H1 (cell line): Measurements from ENCODE around the gene PRLH. TPM values are rescaled to one million over a fixed set of nuclear protein-coding genes. Genes with fewer than 3 reads are reported as not detected.

Experiments
- CTCF ChIA-PET: fragments of 300-600 bp; sonication (Branson Sonifier 250); formaldehyde crosslinking; loops from one replicate; lab custom pipeline; 2021; ENCODE audit not compliant: partially characterized antibody; lab: Charles Lee
- POLR2A ChIA-PET: fragments of 300-600 bp; sonication (Branson Sonifier 250); formaldehyde crosslinking; loops from one replicate; lab custom pipeline; 2021; ENCODE audit warnings: inconsistent platforms; ENCODE audit not compliant: partially characterized antibody; lab: Charles Lee
- DNase-seq, 2 experiments: peaks; one replicate each; pipeline versions ENCODE4 v3.0.0 to v3.0.0-alpha.2; 2010 to 2022; ENCODE audit warnings: low spot score in 2 of 2, low read depth in 1 of 2, mixed read lengths in 1 of 2
- FAIRE-seq: peaks from 2 replicates; lab custom pipeline; 2011; peaks lifted over from hg19 to GRCh38; lab: Jason Lieb, UNC
- H2AFZ ChIP-seq: 2 replicates; pipeline ENCODE4 v1.8.1; 2012; ENCODE audit warnings: low read length, inconsistent platforms
- H2AK5ac ChIP-seq: 2 replicates; pipeline ENCODE4 v1.6.1; 2013; ENCODE audit warnings: low read depth, low read length
- H2BK120ac ChIP-seq: replicated peaks from 2 replicates; pipeline ENCODE3; 2013; ENCODE audit warnings: low read depth, low read length, inconsistent platforms
- H2BK12ac ChIP-seq: 2 replicates; pipeline ENCODE4 v1.6.1; 2013; ENCODE audit warnings: low read depth, low read length
- H2BK15ac ChIP-seq: 2 replicates; pipeline ENCODE4 v1.6.1; 2013; ENCODE audit warnings: low read length
- H2BK20ac ChIP-seq: 2 replicates; pipeline ENCODE4 v1.6.1; 2013; ENCODE audit warnings: low read length
- H2BK5ac ChIP-seq: 2 replicates; pipeline ENCODE4 v1.6.1; 2013; ENCODE audit warnings: low read depth, low read length
- H3K14ac ChIP-seq: 2 replicates; pipeline ENCODE4 v1.6.1; 2013; ENCODE audit warnings: inconsistent platforms; ENCODE audit not compliant: insufficient read length
- H3K18ac ChIP-seq: 2 replicates; pipeline ENCODE4 v1.6.1; 2013; ENCODE audit warnings: low read length; ENCODE audit errors: extremely low read depth
- H3K23ac ChIP-seq: 2 replicates; pipeline ENCODE4 v1.6.1; 2013; ENCODE audit warnings: inconsistent platforms; ENCODE audit not compliant: insufficient read length
- H3K23me2 ChIP-seq: 2 replicates; pipeline ENCODE4 v1.6.1; 2013; ENCODE audit warnings: low read depth, low read length
- H3K27ac ChIP-seq: 2 replicates; pipeline ENCODE4 v1.6.1; 2011; ENCODE audit warnings: low read depth, low read length, inconsistent platforms
- H3K27me3 ChIP-seq, 4 experiments: replicated peaks in 1 of 4; 1 replicate in 1 of 4; 2 replicates in 3 of 4; pipeline versions ENCODE4 v1.6.1 to v1.8.1; 2011 to 2013; ENCODE audit warnings: low read length in 3 of 4, mild to moderate bottlenecking in 3 of 4, inconsistent platforms in 2 of 4, mixed read lengths in 2 of 4, moderate library complexity in 1 of 4; ENCODE audit not compliant: control insufficient read depth in 3 of 4, insufficient read depth in 3 of 4; ENCODE audit errors: extremely low read depth in 1 of 4
- H3K36me3 ChIP-seq, 4 experiments: 2 replicates each; pipeline versions ENCODE4 v1.6.1 to v1.8.1; 2011 to 2013; ENCODE audit warnings: mild to moderate bottlenecking in 4 of 4, low read length in 3 of 4, moderate library complexity in 2 of 4, control low read depth in 1 of 4, inconsistent platforms in 1 of 4; ENCODE audit not compliant: insufficient read depth in 4 of 4, control insufficient read depth in 2 of 4
- H3K4ac ChIP-seq: replicated peaks from 2 replicates; pipeline ENCODE3; 2013; ENCODE audit warnings: low read length, low read depth, mixed read lengths, inconsistent platforms; ENCODE audit not compliant: insufficient read length
- H3K4me1 ChIP-seq, 4 experiments: replicated peaks in 1 of 4; 1 replicate in 1 of 4; 2 replicates in 3 of 4; pipeline versions ENCODE4 v1.6.1 to v1.8.1; 2011 to 2013; ENCODE audit warnings: low read length in 3 of 4, inconsistent platforms in 2 of 4, mixed read lengths in 1 of 4; ENCODE audit not compliant: insufficient read depth in 4 of 4, control insufficient read depth in 3 of 4
- H3K4me2 ChIP-seq, 2 experiments: 2 replicates each; pipeline versions ENCODE4 v1.6.1 to v1.8.1; 2011 to 2013; ENCODE audit warnings: low read depth in 2 of 2, low read length in 2 of 2, control low read depth in 1 of 2, inconsistent platforms in 1 of 2, mild to moderate bottlenecking in 1 of 2; ENCODE audit not compliant: insufficient read depth in 1 of 2
- H3K4me3 ChIP-seq, 4 experiments: fragments of 200-600, 300-600 bp in 1 of 4; sonication (generic), shearing (Covaris generic), sonication (Bioruptor Twin) in 1 of 4; 2 replicates each; pipeline versions ENCODE4 v1.5.1 to v1.8.1; 2011 to 2016; ENCODE audit warnings: low read length in 4 of 4, low read depth in 3 of 4, control low read depth in 2 of 4, inconsistent platforms in 2 of 4, mild to moderate bottlenecking in 2 of 4, mixed read lengths in 1 of 4, moderate library complexity in 1 of 4; ENCODE audit not compliant: insufficient read depth in 2 of 4; ENCODE audit errors: extremely low read depth in 1 of 4
- H3K56ac ChIP-seq: replicated peaks from 2 replicates; pipeline ENCODE3; 2013; ENCODE audit warnings: low read depth, mild to moderate bottlenecking, mixed read lengths, low read length, inconsistent platforms; ENCODE audit not compliant: insufficient read length
- H3K79me1 ChIP-seq: 2 replicates; pipeline ENCODE4 v1.6.1; 2013; ENCODE audit warnings: low read depth, low read length, control low read depth
- H3K79me2 ChIP-seq, 2 experiments: 2 replicates each; pipeline versions ENCODE4 v1.6.1 to v1.8.1; 2012 to 2013; ENCODE audit warnings: low read length in 2 of 2, mild to moderate bottlenecking in 2 of 2, inconsistent platforms in 1 of 2; ENCODE audit not compliant: insufficient read depth in 2 of 2, control insufficient read depth in 1 of 2
- H3K9ac ChIP-seq, 4 experiments: replicated peaks in 1 of 4; 1 replicate in 1 of 4; 2 replicates in 3 of 4; pipeline versions ENCODE4 v1.6.1 to v1.8.1; 2011 to 2013; ENCODE audit warnings: low read depth in 3 of 4, low read length in 3 of 4, control low read depth in 2 of 4, mild to moderate bottlenecking in 2 of 4, moderate library complexity in 2 of 4, inconsistent platforms in 1 of 4; ENCODE audit errors: extremely low read depth in 1 of 4
- H3K9me3 ChIP-seq, 2 experiments: 2 replicates each; pipeline versions ENCODE4 v1.6.1 to v1.8.1; 2012 to 2013; ENCODE audit warnings: mild to moderate bottlenecking in 2 of 2, moderate library complexity in 2 of 2, control low read depth in 1 of 2, inconsistent platforms in 1 of 2, low read depth in 1 of 2, low read length in 1 of 2, mixed read lengths in 1 of 2; ENCODE audit not compliant: insufficient read depth in 2 of 2
- H4K20me1 ChIP-seq, 2 experiments: replicated peaks in 1 of 2; 2 replicates each; pipeline versions ENCODE3 to v1.8.1; 2011 to 2013; ENCODE audit warnings: inconsistent platforms in 2 of 2, low read length in 2 of 2, mild to moderate bottlenecking in 1 of 2; ENCODE audit not compliant: insufficient read depth in 2 of 2, control insufficient read depth in 1 of 2
- H4K5ac ChIP-seq: 2 replicates; pipeline ENCODE4 v1.6.1; 2013; ENCODE audit warnings: low read length, low read depth, mixed read lengths, inconsistent platforms; ENCODE audit not compliant: insufficient read length
- H4K8ac ChIP-seq: 2 replicates; pipeline ENCODE4 v1.8.0; 2013; ENCODE audit warnings: mild to moderate bottlenecking, moderate library complexity, low read length, inconsistent platforms; ENCODE audit not compliant: insufficient read depth; ENCODE audit errors: extremely low read depth
- H4K91ac ChIP-seq: replicated peaks from 2 replicates; pipeline ENCODE3; 2013; ENCODE audit warnings: low read length, mixed read lengths, inconsistent platforms; ENCODE audit not compliant: insufficient read length
- TEAD4 ChIP-seq: IDR thresholded peaks from 2 replicates; pipeline ENCODE4 v1.6.1; 2012; ENCODE audit warnings: low read depth, low read length, inconsistent platforms, mixed read lengths
- WGBS, 2 experiments: shearing (Covaris generic) in 1 of 2; methylation state at CpG; one replicate each; pipeline versions ENCODE4 v1.1.6 to v1.1.7; 2013 to 2015; ENCODE audit warnings: low lambda C conversion rate in 2 of 2, mixed read lengths in 2 of 2, inconsistent platforms in 1 of 2, low coverage in 1 of 2, missing lambda C conversion rate in 1 of 2; ENCODE audit not compliant: insufficient replicate concordance in 2 of 2, insufficient coverage in 1 of 2, insufficient read length in 1 of 2; ENCODE audit errors: extremely low coverage in 1 of 2, missing lambda C conversion rate in 1 of 2; 5-methylcytosine and 5-hydroxymethylcytosine counted together
- polyA plus RNA-seq, 7 experiments: library from polyadenylated mRNA; depleted of rRNA in 3 of 7; stranded (reverse) in 5 of 7; unstranded in 2 of 7; fragments of >200 nt in 5 of 7; fragments of 200-250 nt in 2 of 7; gene quantifications; 1 replicate in 5 of 7; 2 replicates in 1 of 7; 4 replicates in 1 of 7; pipeline versions ENCODE4 v1.2.1 to v1.2.3, GENCODE V29; 2011 to 2013; ENCODE audit warnings: missing spikeins in 2 of 7, mixed read lengths in 2 of 7
- total RNA-seq: library from RNA; stranded (reverse); fragmentation: NEBNext Ultra II Directional; extraction: Animal tissue kit (Norgen Biotek cat#: 25700); gene quantifications from 2 replicates; pipeline ENCODE4 v1.2.1, GENCODE V29; 2021

PRLH gene
- total and polyA plus RNA-seq, 2 of the 8 experiments (the other 6 are each of a cell fraction or from before 2014, with no cell fraction given) = not detected

DNA sequence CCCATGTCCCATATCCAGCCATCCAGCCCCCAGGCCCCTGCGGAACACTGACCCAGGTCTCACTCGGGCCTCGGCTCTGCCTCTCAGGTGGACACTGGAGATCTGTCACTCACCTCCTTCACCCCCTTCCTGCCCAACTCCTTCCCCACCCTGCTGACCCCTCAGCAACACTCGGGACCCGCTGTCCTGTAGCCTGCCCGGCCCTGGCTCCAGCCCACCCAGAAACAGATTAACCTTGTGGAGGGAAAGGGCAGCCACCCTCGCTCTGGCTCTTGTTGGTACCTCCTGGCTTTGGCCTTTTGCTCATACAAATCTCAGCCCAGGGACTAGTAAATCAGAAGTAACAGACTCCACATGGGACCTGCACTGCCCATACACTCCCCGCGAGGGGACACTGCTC lies 29.8 kb upstream of the PRLH start:
- H2BK120ac ChIP-seq = no peak overlapping the region
- DNase-seq (no peak), FAIRE-seq (no peak)
- no peaks in the 10 kb centered on the region for H3K27me3 ChIP-seq
- H3K14ac ChIP-seq = no peak overlapping the region
- H2AK5ac ChIP-seq = no peak overlapping the region
- H3K18ac ChIP-seq = no peak overlapping the region
- peaks cover 0 to 2% of the 10 kb centered on the region in 2 experiments for H4K20me1 ChIP-seq
- no peaks in the 10 kb centered on the region for H3K79me2 ChIP-seq
- no peak overlapping the region for H3K27ac ChIP-seq
- H4K8ac ChIP-seq = no peak overlapping the region; the same call in 1 of the 2 replicates
- no peak overlapping the region for H2BK5ac ChIP-seq
- CTCF ChIA-PET = interaction anchor here (1.1 kb wide), 1 partner anchor 11 kb away, joined by 4 read pairs; no protein-coding TSS in a partner anchor
- H3K23me2 ChIP-seq = no peaks in the 10 kb centered on the region
- H4K91ac ChIP-seq = no peak overlapping the region
- no peak overlapping the region for H3K23ac ChIP-seq
- TF ChIP-seq TEAD4 = no peak
- H2AFZ ChIP-seq = no peak overlapping the region
- no peaks in the 10 kb centered on the region; a peak in 1 of 7 replicates for H3K4me1 ChIP-seq
- H3K4me3 ChIP-seq = no peak overlapping the region
- H3K36me3 ChIP-seq = no peaks in the 10 kb centered on the region
- no peak overlapping the region for H3K4me2 ChIP-seq
- H3K9ac ChIP-seq = no peak overlapping the region
- H3K79me1 ChIP-seq = no peaks in the 10 kb centered on the region
- no peak overlapping the region for H4K5ac ChIP-seq
- H3K56ac ChIP-seq = no peak overlapping the region
- POLR2A ChIA-PET = interaction anchor here (1.0 to 1.8 kb wide), 2 partner anchors 9 to 36 kb away, joined by 3 to 4 read pairs; no protein-coding TSS in a partner anchor
- no peaks in the 10 kb centered on the region for H3K9me3 ChIP-seq
- H3K4ac ChIP-seq = no peak overlapping the region
- 91% methylated on average over 9 of the region's 9 CpGs; no CpG with 5 or more reads in 1 of the 2 experiments for WGBS, 2 experiments
- no peak overlapping the region for H2BK20ac ChIP-seq
- no peak overlapping the region for H2BK12ac ChIP-seq
- no peak overlapping the region for H2BK15ac ChIP-seq
